Islet precursor cell (in vitro differentiated cells): ENCODE data around the gene MRTFB.

Experiments
- DNase-seq: peaks from one replicate; pipeline ENCODE4 v3.0.0-alpha.2; 2018

Gene MRTFB

GRCh38 chr16:14240964-14241363 lies 169.8 kb downstream of the MRTFB start:
- no peak for DNase-seq

- DNase-seq = no peak
Observed at GRCh38 chr16:14241631-14242030, 170.5 kb downstream of the MRTFB start.

GRCh38 chr16:14242769-14243168 lies 171.7 kb downstream of the MRTFB start:
- no peak for DNase-seq

DNA sequence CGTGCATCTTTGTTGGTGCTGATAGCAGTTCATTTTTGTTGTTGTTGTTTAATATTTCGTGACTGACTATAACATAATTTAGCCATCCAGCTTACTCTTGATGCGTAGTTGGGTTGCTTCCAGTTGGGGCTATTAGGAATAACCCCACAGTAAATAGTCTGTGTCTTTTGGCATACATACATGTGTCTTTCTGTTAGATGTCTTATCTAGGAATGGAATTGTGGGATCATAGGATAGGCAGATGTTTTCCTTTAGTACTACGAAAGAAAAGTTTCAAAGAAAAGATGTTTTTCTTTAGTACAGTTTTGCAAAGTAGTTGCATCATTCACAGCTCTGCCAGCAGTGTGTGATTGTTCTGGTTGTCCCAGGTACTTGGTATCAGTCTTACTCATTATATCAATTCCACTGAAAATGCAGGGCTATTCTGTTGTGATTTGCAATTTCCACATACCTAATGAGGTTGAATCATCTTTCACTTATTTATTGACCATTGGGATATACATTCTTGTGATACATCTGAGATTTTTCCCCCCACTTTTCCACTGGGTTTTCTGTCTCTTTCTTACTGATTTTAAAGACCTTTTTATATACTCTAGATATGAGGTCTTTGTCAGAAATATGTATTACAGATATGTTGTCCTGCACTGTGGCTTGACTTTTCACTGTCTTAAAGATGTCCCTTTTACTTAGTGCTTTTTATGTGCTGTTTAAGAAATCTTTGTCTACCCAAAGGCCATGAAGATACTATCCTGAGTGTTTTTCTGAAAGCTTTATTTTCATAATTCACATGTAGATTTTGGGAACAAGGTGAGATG lies 173.3 kb downstream of the MRTFB start:
- DNase-seq = no peak

DNA sequence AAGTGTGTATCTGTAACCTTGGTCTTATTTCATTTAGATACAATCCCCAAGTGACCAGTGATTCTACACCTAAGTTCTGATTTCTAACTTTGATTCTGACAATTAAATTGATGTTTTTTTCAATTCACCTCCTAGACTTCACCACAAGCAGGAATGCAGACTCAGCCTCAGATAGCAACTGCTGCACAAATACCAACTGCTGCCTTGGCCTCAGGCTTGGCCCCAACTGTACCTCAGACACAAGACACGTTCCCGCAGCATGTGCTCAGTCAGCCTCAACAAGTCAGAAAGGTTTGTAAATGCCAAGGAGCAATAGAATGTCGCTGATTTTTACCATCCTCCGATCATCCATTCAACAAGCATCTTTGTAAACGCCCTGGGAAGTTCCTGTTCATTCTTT lies 177.7 kb downstream of the MRTFB start:
- no peak for DNase-seq

DNA sequence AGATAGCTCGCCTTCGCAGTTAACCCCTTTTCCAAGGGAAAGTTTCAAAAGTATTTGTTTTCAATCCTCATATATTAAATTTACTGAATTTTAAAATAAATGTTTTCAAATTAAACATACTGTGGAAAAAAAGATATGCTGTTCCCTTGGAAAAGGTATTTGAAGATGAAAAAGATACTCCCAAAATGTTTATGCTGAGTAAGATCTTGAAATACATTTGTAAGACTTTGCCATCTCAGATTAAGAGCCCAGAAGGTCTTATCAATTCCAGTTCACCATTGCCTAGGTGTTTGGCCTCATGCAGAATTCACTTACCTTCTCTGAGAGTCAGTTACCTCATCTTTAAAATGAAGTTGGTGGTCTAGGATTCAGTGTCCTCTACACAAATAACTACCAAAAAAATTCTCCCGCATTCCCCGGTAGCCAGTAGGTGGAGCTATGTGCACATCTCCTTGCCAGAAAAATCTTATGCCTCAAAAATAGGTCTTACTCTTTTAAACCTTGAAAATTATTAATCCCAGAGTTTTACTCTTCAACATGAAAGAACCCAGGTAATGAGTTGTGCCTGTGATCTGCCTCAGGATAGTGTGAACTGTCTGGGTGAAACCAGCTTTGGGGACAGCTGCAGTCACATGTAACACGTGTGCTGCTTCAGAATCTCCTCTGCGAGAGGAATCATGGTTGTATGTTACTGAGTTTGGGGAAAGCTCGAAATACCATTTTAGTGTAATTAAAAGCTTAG lies 178.3 kb downstream of the MRTFB start:
- DNase-seq = peak; percentile 60

- DNase-seq = no peak
Observed at GRCh38 chr16:14251419-14251818, 180.3 kb downstream of the MRTFB start.

DNA sequence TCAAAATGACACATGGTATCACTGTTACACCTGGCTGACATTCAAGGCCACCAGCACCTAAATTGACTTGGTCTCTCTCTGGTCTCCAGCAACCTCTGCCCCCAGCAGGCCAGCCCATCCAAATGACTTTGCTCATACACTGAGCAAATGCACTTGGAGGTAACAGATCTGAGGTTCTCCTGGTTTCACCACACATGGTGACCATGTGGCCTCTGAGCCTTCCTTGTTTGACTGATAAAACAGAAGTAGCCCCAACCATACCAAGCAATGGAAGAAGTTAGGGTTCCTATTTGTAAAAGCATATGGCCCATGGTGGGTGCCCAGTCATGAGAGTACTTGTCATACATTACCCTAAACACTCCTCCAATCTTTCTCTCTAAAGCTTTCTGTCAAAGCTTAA lies 181.7 kb downstream of the MRTFB start:
- no peak for DNase-seq

DNA sequence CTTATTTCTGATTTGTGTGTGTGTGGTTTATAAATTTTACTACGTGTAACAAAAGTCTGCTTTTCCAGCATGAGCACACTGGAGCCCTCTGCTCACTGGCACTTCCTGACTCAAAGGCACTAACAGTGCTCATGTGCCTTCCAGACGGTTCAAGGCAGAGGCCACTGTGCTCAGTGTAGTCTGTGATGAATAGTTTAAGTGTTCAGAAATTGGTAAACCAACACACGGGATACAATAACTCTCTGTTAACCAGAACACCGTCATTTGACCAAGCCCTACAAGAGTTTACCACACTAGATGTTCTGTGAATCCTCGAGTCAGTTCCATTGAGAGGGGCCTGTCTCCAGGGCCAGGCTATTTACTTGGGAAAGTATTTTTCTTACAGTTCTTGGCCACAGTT lies 191.9 kb downstream of the MRTFB start:
- DNase-seq = no peak

- no peak for DNase-seq
Observed at GRCh38 chr16:14263769-14264168, 192.7 kb downstream of the MRTFB start.

DNA sequence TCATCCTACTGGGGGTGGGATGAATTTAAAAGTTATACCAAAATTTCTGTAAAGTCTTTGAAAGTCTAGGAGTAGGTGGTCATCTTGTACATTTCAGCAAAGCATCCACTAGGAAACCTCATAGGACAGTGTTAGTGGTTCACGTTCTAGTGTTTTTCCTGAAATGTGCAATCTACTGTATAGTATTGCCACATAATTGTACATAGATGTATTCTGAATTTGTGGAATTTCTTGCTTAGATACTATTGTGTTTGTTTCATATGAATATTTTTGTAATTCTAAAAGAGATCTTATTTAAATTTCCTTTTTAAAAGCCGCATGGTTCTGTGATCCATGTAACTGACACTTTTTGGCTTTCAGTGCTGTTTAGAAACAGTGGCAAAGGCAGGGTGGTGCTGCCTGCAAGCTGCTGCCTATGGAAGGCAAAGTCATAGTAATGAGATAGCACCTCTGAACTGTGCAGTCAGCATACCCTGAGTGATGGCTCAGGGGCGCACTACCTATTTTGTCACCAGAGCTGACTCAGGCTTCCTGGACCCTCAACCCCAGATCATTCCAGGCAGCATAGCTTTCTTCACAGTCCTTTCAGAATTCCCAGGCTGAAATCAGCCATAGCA lies 193.3 kb downstream of the MRTFB start:
- no peak for DNase-seq

- DNase-seq = no peak
Observed at GRCh38 chr16:14268073-14268472, 197.0 kb downstream of the MRTFB start.

- no peak for DNase-seq
Observed at GRCh38 chr16:14275934-14276333, 204.8 kb downstream of the MRTFB start.

DNA sequence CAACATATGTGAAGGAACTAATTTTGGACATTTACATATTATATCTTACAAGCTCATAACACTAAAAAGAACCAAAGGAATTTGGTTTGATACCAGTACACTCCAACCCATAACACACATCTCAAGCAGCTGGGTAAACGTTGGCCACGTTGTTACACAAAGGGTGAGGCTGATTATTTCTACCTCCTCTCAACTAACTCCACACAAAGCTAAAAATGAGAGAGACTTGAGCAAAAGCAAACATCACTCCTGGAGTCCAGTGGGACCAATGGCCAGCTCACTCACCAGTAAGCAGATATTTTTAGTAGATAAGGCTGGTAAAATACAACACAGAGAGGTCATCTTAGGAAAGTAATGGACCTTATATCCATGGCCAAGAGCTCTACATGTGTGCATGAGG lies 207.6 kb downstream of the MRTFB start:
- DNase-seq = no peak

- no peak for DNase-seq
Observed at GRCh38 chr16:14280541-14280940, 209.4 kb downstream of the MRTFB start.

DNA sequence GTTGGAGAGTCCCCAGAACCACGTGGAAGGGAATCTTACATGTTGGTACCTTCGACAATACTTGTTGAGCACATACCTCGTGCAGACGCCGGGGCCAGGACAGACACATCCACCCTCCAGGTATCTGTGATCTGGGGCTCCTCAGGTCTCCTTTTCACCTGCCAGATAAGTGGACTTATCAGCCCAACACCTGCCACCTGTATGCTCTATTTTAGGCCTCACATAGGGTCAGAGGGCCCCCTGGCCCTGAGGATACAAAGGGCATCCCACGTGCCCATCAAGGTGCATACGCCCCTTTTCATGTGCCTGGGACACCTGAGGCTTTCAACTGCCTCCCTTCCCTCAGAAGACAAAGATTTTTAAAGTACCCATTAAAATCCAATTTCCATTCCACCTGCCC lies 212.7 kb downstream of the MRTFB start:
- DNase-seq = no peak

- DNase-seq = no peak
Observed at GRCh38 chr16:14284371-14284770, 213.3 kb downstream of the MRTFB start.

DNA sequence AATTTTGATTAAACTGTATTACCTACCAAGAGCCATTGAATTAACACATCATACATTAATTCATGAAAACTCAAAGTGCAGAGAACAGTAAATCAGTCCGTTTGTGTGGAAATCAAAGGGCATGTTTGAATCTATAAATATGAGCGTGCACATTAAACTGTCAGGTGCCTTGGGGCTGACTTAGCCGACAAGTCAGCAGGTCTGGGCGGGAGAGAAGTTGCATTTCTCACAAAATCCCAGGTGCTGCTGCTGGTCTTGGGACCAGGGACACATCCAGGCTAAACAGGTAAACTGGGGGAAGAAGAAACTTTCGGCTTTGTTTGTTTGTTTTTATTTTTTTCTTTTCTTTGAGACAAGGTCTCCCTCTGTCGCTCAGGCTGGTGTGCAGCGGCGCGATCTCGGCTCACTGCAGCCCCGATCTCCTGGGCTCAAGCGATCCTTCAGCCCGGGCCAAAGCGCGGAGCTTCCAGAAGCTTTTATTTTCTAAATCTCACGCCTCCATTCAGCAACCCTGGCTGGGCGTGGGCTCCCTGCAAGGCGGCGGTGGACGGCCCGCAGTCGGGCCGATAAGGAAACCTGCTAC lies 213.9 kb downstream of the MRTFB start:
- DNase-seq = no peak

GRCh38 chr16:14285513-14286367 lies 214.6 kb downstream of the MRTFB start:
- DNase-seq = peak; percentile 97

GRCh38 chr16:14286368-14287230 lies 215.5 kb downstream of the MRTFB start:
- DNase-seq = peak; percentile 56

- DNase-seq = peak; percentile 55
Observed at GRCh38 chr16:14289692-14290340, 218.7 kb downstream of the MRTFB start.
